WTC11 (cell line): Measurements from ENCODE around the gene C3. TPM values are rescaled to one million over a fixed set of nuclear protein-coding genes. Genes with fewer than 3 reads are reported as not detected.

Experiments used
- ATAC-seq: fragments of 200-7000 bp; cut with Tn5 transposase; 2 replicates; pipeline ENCODE4 v1.10.0; 2021; ENCODE audit warnings: mild to moderate bottlenecking, moderate library complexity
- CTCF ChIA-PET: fragments of 300-600 bp; sonication (Branson Sonifier 250); formaldehyde crosslinking; loops from one replicate; lab custom pipeline; 2021; ENCODE audit warnings: antibody characterized with exemption; lab: Charles Lee
- POLR2A ChIA-PET: fragments of 350-600 bp; sonication (Branson Sonifier 250); formaldehyde crosslinking; loops from one replicate; lab custom pipeline; 2021; ENCODE audit warnings: antibody characterized with exemption; lab: Charles Lee
- DNase-seq: peaks from one replicate; pipeline ENCODE4 v3.0.0; 2021; ENCODE audit warnings: low spot score
- H3K27ac Mint-ChIP-seq: 2 replicates; pipeline ENCODE4 v1.8.0; 2021; ENCODE audit warnings: mixed read lengths
- H3K27me3 Mint-ChIP-seq: 2 replicates; pipeline ENCODE4 v1.8.0; 2021; ENCODE audit warnings: low read depth, mild to moderate bottlenecking, moderate library complexity, mixed read lengths
- H3K36me3 Mint-ChIP-seq: 2 replicates; pipeline ENCODE4 v1.8.0; 2021; ENCODE audit warnings: mixed read lengths
- H3K4me1 Mint-ChIP-seq: 2 replicates; pipeline ENCODE4 v1.8.0; 2022; ENCODE audit warnings: mixed read lengths
- H3K4me3 Mint-ChIP-seq: 2 replicates; pipeline ENCODE4 v1.8.0; 2021; ENCODE audit warnings: mild to moderate bottlenecking, moderate library complexity, mixed read lengths
- H3K9me3 Mint-ChIP-seq: 2 replicates; pipeline ENCODE4 v1.8.0; 2021; ENCODE audit warnings: mixed read lengths
- ATF3 ChIP-seq: sonication (generic); formaldehyde crosslinking; conservative IDR thresholded peaks from 2 replicates; pipeline ENCODE4 v1.8.1; 2022; ENCODE audit warnings: mild to moderate bottlenecking, missing genetic modification reagents
- ATF6 ChIP-seq: sonication (generic); formaldehyde crosslinking; IDR thresholded peaks from 2 replicates; pipeline ENCODE4 v1.8.1; 2023; ENCODE audit warnings: mild to moderate bottlenecking, missing genetic modification reagents
- E2F5 ChIP-seq: sonication (generic); formaldehyde crosslinking; IDR thresholded peaks from 2 replicates; pipeline ENCODE4 v1.8.1; 2022; ENCODE audit warnings: mild to moderate bottlenecking, moderate library complexity, missing genetic modification reagents
- ELF4 ChIP-seq: sonication (generic); formaldehyde crosslinking; IDR thresholded peaks from 2 replicates; pipeline ENCODE4 v1.8.1; 2022; ENCODE audit warnings: low read depth, mild to moderate bottlenecking, moderate library complexity, missing genetic modification reagents
- ESRRA ChIP-seq: sonication (generic); formaldehyde crosslinking; IDR thresholded peaks from 2 replicates; pipeline ENCODE4 v1.8.1; 2022; ENCODE audit warnings: mild to moderate bottlenecking, missing genetic modification reagents, borderline replicate concordance
- ETV6 ChIP-seq: sonication (generic); formaldehyde crosslinking; IDR thresholded peaks from 2 replicates; pipeline ENCODE4 v1.8.1; 2022; ENCODE audit warnings: mild to moderate bottlenecking, missing genetic modification reagents
- FOXJ3 ChIP-seq: sonication (generic); formaldehyde crosslinking; IDR thresholded peaks from 2 replicates; pipeline ENCODE4 v1.9.0; 2021; ENCODE audit warnings: missing genetic modification reagents, mild to moderate bottlenecking, borderline replicate concordance
- GTF2I ChIP-seq: fragments of 250-450 bp; sonication (Bioruptor Pico); conservative IDR thresholded peaks from 2 replicates; pipeline ENCODE4 v1.4.0; 2021; ENCODE audit warnings: mild to moderate bottlenecking
- HMGA2 ChIP-seq: fragments of 250-450 bp; sonication (Bioruptor Pico); IDR thresholded peaks from 2 replicates; pipeline ENCODE4 v1.4.0; 2021; ENCODE audit warnings: mild to moderate bottlenecking, moderate library complexity
- OVOL2 ChIP-seq: fragments of 250-450 bp; sonication (Bioruptor Pico); IDR thresholded peaks from 2 replicates; pipeline ENCODE4 v1.9.0; 2021; ENCODE audit warnings: mild to moderate bottlenecking, borderline replicate concordance
- RELA ChIP-seq: sonication (generic); formaldehyde crosslinking; IDR thresholded peaks from 2 replicates; pipeline ENCODE4 v1.8.1; 2022; ENCODE audit warnings: missing genetic modification reagents, mild to moderate bottlenecking, borderline replicate concordance
- SMAD4 ChIP-seq: sonication (generic); formaldehyde crosslinking; IDR thresholded peaks from 2 replicates; pipeline ENCODE4 v1.8.0; 2022; ENCODE audit warnings: mild to moderate bottlenecking, missing genetic modification reagents
- ZNF232 ChIP-seq: sonication (generic); formaldehyde crosslinking; IDR thresholded peaks from 2 replicates; pipeline ENCODE4 v1.8.0; 2022; ENCODE audit warnings: mild to moderate bottlenecking, missing genetic modification reagents
- ZNF396 ChIP-seq: fragments of 250-450 bp; sonication (Bioruptor Pico); IDR thresholded peaks from 2 replicates; pipeline ENCODE4 v1.8.0; 2021; ENCODE audit warnings: mild to moderate bottlenecking, moderate library complexity, borderline replicate concordance
- ZNF532 ChIP-seq: fragments of 250-450 bp; sonication (Bioruptor Pico); IDR thresholded peaks from 2 replicates; pipeline ENCODE4 v1.9.0; 2021; ENCODE audit warnings: mild to moderate bottlenecking, borderline replicate concordance
- total RNA-seq: library from RNA; stranded (reverse); gene quantifications from 3 replicates; pipeline ENCODE4 v1.2.3, GENCODE V29; 2021

C3 gene
- total RNA-seq, 1 experiment from 2014 or later: 7.0 TPM

GRCh38 chr19:6700586-6701316 is 19.7 kb downstream of the C3 start:
- no peak overlapping the region for H3K4me3 Mint-ChIP-seq
- DNase-seq (no peak), ATAC-seq (no peak)
- CTCF ChIA-PET: interaction anchor here (0.5 kb wide), 1 partner anchor 165 kb away, joined by 3 read pairs; no protein-coding TSS in a partner anchor
- POLR2A ChIA-PET: no interaction called here
- no peaks in the 10 kb centered on the region for H3K4me1 Mint-ChIP-seq
- H3K36me3 Mint-ChIP-seq: 0 out of 2 replicates have a peak, but pooled peaks cover 5% of the 10 kb centered on the region
- 0 out of 2 replicates have a peak, but pooled peaks cover 4% of the 10 kb centered on the region for H3K9me3 Mint-ChIP-seq
- TF ChIP-seq HMGA2 (CRISPR knock-in tag) (peak; percentile 65; the same call in 1 of the 2 replicates), FOXJ3 (CRISPR knock-in tag) (no peak)
- H3K27me3 Mint-ChIP-seq: no peaks in the 10 kb centered on the region; the same call in 1 of the 2 replicates
- H3K27ac Mint-ChIP-seq: no peak overlapping the region

- POLR2A ChIA-PET: no interaction called here
Observed at GRCh38 chr19:6699935-6700334, 20.5 kb downstream of the C3 start.

More at GRCh38 chr19:6699935-6700334, 20.5 kb downstream of the C3 start:
- no peak overlapping the region for H3K4me3 Mint-ChIP-seq
- 0 out of 2 replicates have a peak, but pooled peaks cover 5% of the 10 kb centered on the region for H3K36me3 Mint-ChIP-seq
- no peak for DNase-seq
- no peaks in the 10 kb centered on the region for H3K4me1 Mint-ChIP-seq
- no peaks in the 10 kb centered on the region; the same call in 1 of the 2 replicates for H3K27me3 Mint-ChIP-seq
- TF ChIP-seq ESRRA: no peak
- TF ChIP-seq ELF4: no peak
- TF ChIP-seq ZNF532 (CRISPR knock-in tag): no peak
- no peak for TF ChIP-seq E2F5 (CRISPR knock-in tag)
- no peak for TF ChIP-seq RELA
- no peak for TF ChIP-seq ATF3 (CRISPR knock-in tag)
- TF ChIP-seq ZNF232 (CRISPR knock-in tag): no peak
- no peak for TF ChIP-seq SMAD4 (CRISPR knock-in tag)
- no peak for TF ChIP-seq ATF6
- TF ChIP-seq ZNF396 (CRISPR knock-in tag): no peak
- no peak for TF ChIP-seq ETV6 (CRISPR knock-in tag)
- no peak for TF ChIP-seq GTF2I (CRISPR knock-in tag)
- no peak for TF ChIP-seq OVOL2
- H3K9me3 Mint-ChIP-seq: peaks cover 7% of the 10 kb centered on the region; the same call in 1 of the 2 replicates
- CTCF ChIA-PET: no interaction called here
- H3K27ac Mint-ChIP-seq: no peak overlapping the region
- no peak for ATAC-seq
